Ovary (tissue), 3 donors: ENCODE data around the gene SOHLH2.

Experiments
- EP300 ChIP-seq: sonication (generic); formaldehyde crosslinking; IDR thresholded peaks from one replicate; pipeline ENCODE4 v1.6.1; 2017; ENCODE audit warnings: antibody characterized with exemption
- POLR2A ChIP-seq: fragments of 450-650 bp; IDR thresholded peaks from one replicate; pipeline ENCODE4 v1.6.1; 2017; ENCODE audit warnings: antibody characterized with exemption, mild to moderate bottlenecking, moderate library complexity
- TF ChIP-seq, protein P1 (sequence below), 3 donors: fragments of 450-650 bp in 2 of 3; fragments of 200-600 bp in 1 of 3; IDR thresholded peaks; one replicate each; pipeline versions ENCODE4 v1.5.1 to v1.8.0; 2016 to 2022; ENCODE audit warnings: antibody characterized with exemption in 3 of 3, mild to moderate bottlenecking in 1 of 3
- donor health status: DM: no; HTN: no; CAD: no.

- no peak for TF ChIP-seq EP300
- TF ChIP-seq, protein P1, sequence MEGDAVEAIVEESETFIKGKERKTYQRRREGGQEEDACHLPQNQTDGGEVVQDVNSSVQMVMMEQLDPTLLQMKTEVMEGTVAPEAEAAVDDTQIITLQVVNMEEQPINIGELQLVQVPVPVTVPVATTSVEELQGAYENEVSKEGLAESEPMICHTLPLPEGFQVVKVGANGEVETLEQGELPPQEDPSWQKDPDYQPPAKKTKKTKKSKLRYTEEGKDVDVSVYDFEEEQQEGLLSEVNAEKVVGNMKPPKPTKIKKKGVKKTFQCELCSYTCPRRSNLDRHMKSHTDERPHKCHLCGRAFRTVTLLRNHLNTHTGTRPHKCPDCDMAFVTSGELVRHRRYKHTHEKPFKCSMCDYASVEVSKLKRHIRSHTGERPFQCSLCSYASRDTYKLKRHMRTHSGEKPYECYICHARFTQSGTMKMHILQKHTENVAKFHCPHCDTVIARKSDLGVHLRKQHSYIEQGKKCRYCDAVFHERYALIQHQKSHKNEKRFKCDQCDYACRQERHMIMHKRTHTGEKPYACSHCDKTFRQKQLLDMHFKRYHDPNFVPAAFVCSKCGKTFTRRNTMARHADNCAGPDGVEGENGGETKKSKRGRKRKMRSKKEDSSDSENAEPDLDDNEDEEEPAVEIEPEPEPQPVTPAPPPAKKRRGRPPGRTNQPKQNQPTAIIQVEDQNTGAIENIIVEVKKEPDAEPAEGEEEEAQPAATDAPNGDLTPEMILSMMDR (IDR thresholded peaks at IDR 0.05) = no peak
- no peak for TF ChIP-seq POLR2A
Measured at GRCh38 chr13:36147330-36147729, 67.0 kb downstream of the SOHLH2 start.
